Stimulated activated CD4-positive, alpha-beta T cell treated with anti-CD3 and anti-CD28 coated beads, Interleukin-2, amount 100 ng/mL, for 48 hours (primary cell): ENCODE data around the gene TNFRSF1B.

Experiments
- DNase-seq, 2 donors: peaks; one replicate each; pipeline ENCODE4 v3.0.0-alpha.2; 2020

Gene TNFRSF1B

DNA sequence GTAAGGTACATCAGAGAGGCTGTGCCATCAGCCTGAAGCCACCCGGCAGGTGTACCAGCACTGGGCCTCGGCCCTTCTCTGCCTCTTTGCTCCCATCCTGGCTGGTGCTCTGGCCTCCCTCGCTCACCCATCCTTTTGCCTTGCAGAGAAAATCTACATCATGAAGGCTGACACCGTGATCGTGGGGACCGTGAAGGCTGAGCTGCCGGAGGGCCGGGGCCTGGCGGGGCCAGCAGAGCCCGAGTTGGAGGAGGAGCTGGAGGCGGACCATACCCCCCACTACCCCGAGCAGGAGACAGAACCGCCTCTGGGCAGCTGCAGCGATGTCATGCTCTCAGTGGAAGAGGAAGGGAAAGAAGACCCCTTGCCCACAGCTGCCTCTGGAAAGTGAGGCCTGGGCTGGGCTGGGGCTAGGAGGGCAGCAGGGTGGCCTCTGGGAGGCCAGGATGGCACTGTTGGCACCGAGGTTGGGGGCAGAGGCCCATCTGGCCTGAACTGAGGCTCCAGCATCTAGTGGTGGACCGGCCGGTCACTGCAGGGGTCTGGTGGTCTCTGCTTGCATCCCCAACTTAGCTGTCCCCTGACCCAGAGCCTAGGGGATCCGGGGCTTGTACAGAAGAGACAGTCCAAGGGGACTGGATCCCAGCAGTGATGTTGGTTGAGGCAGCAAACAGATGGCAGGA, 24.5 kb upstream of the TNFRSF1B start:
- no peak for DNase-seq

DNA sequence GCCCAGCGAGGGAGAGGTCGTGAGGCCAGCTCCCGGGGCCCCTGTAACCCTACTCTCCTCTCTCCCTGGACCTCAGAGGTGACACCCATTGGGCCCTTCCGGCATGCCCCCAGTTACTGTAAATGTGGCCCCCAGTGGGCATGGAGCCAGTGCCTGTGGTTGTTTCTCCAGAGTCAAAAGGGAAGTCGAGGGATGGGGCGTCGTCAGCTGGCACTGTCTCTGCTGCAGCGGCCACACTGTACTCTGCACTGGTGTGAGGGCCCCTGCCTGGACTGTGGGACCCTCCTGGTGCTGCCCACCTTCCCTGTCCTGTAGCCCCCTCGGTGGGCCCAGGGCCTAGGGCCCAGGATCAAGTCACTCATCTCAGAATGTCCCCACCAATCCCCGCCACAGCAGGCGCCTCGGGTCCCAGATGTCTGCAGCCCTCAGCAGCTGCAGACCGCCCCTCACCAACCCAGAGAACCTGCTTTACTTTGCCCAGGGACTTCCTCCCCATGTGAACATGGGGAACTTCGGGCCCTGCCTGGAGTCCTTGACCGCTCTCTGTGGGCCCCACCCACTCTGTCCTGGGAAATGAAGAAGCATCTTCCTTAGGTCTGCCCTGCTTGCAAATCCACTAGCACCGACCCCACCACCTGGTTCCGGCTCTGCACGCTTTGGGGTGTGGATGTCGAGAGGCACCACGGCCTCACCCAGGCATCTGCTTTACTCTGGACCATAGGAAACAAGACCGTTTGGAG, 23.7 kb upstream of the TNFRSF1B start:
- no peak for DNase-seq

DNA sequence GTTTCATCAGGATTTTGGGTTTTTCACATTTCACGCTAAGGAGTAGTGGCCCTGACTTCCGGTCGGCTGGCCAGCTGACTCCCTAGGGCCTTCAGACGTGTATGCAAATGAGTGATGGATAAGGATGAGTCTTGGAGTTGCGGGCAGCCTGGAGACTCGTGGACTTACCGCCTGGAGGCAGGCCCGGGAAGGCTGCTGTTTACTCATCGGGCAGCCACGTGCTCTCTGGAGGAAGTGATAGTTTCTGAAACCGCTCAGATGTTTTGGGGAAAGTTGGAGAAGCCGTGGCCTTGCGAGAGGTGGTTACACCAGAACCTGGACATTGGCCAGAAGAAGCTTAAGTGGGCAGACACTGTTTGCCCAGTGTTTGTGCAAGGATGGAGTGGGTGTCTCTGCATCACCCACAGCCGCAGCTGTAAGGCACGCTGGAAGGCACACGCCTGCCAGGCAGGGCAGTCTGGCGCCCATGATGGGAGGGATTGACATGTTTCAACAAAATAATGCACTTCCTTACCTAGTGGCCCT, 23.1 kb upstream of the TNFRSF1B start:
- no peak for DNase-seq

- DNase-seq: no peak
These were observed 22.6 kb upstream of the TNFRSF1B start for GRCh38 chr1:12144236-12144635.

GRCh38 chr1:12144969-12145368, 21.8 kb upstream of the TNFRSF1B start:
- no peak for DNase-seq

DNA sequence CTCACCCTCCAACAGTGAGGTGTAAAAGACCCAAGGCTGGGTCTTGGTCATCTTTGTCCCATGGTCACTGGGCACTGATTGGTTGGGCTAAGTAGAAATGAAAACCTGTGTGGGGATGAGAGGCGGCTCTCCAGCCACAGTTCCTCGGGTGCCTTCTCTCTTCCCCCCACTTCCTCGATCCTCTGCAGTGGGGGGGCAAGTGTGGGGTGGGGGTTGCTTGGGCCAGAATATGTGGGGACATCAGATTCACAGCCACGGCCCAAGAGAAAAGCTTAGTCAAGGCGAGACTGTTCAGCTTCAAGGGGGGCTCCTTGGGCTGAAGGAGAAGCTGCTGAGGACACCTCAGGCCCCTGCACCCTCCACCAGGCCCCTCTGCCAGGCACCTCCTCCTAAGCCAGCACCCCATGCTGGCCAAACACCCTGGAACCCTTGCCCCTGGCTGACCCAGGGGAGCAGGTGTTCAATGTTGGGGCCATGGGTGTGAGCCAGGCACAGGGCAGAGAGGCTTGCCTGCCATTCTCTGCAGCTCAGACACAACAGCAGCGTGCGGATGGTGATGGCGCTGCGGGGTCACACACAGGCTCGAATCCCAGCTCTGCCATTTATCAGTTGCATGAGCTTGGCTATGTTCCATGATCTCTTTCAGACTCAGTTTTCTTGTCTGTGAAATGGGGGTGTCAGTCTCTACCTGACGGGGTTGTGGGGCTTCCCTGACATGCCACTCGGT, 21.0 kb upstream of the TNFRSF1B start:
- no peak for DNase-seq

- no peak for DNase-seq
These were observed 20.3 kb upstream of the TNFRSF1B start for GRCh38 chr1:12146343-12147112.

DNA sequence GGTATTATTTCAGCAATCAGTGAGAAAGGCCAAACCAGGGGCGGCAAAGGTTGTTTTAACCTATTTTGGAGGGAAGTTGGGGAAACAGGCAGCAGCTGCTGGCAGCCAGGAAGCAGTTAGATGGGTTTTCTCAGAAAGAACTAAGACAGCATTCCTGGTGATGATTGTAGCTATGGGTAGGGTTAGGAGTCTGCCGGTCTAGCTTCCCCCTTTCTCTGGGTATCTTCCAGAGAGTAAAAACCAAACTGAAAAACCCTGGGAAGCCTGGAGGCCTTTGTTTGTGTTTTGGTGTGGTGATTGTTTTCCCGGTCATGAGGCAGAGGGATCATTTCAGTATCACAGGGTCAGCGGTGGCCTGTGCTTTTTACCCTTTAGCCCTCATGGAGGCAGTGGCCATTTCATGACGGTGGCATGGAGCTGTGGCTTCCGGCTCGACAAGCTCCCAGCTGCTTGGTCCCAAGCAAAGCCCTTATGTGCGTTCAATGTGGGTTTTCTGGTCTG, 19.5 kb upstream of the TNFRSF1B start:
- DNase-seq: no peak

- no peak for DNase-seq
These were observed 18.4 kb upstream of the TNFRSF1B start for GRCh38 chr1:12148160-12148957.

GRCh38 chr1:12148958-12149790, 17.6 kb upstream of the TNFRSF1B start:
- DNase-seq: no peak

DNA sequence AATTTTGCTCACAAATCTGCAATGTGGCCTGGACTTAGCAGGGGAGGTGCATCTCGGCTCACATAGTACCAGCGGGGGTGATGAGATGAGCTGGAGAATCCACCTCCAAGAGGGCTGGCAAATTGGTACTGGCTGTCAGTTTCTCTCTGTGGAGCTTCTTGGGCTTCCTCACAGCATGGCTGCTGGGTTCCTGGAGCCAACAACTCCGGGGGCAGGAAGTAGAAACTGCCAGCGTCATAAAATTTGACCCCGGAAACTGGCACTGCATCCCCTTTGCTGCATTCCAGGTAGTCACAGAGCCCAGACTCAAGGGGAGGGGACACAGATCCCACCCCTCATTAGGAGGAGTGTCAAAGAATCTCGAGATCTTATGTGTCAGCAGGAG, 17.0 kb upstream of the TNFRSF1B start:
- no peak for DNase-seq

DNA sequence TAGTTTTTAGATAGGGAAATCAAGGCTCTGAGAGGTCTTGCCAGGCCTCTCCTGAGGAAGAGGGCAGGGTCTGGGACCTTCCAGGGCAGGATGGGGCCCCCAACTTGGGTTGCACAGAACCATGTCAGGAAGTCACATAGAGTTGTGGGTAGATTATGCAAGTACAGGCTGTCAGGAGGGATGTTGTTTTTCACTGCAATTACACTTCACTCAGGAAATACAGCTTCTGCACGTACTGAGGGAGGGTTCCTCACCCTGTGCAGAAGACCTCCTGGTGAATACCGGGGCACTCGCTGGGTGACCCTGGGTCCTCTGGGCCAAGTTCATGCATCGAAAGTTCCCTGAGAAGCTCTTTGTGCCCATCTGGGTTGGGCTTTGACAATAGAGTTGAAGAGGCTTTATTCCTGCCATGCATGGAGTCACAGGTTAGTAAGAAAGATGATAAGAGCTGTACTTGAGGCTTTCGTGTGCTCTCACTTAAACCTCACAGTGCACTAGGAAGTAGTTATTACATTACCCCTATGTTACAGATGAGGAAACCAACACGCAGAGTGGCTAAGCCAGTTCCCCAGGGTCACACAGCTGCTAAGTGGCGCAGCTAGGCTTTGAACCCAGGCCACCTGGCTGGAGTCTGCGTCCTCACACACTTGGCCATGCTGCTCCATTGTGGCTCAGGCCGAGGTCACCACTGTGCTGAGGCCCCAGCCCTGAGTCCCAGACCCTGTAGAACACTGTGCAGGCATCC, 16.2 kb upstream of the TNFRSF1B start:
- no peak for DNase-seq

DNA sequence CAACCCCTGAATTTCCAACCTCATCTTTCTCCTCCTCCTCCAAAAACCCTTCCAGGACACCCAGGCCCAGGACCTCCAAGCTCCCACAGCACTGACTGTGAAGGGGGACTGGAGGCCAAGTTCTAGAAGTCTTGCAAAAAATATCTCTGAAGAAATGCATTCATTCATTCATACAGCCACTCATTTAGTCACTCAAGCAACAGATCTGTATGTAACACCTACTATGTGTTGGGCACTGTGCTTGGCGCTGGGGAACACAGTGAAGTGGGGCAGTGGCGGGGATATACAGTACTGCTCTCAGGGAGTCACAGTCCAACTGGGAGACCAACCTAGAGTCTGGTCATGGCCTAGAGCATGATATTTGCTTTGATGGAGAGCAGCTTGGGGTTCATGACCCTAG, 15.3 kb upstream of the TNFRSF1B start:
- no peak for DNase-seq

DNA sequence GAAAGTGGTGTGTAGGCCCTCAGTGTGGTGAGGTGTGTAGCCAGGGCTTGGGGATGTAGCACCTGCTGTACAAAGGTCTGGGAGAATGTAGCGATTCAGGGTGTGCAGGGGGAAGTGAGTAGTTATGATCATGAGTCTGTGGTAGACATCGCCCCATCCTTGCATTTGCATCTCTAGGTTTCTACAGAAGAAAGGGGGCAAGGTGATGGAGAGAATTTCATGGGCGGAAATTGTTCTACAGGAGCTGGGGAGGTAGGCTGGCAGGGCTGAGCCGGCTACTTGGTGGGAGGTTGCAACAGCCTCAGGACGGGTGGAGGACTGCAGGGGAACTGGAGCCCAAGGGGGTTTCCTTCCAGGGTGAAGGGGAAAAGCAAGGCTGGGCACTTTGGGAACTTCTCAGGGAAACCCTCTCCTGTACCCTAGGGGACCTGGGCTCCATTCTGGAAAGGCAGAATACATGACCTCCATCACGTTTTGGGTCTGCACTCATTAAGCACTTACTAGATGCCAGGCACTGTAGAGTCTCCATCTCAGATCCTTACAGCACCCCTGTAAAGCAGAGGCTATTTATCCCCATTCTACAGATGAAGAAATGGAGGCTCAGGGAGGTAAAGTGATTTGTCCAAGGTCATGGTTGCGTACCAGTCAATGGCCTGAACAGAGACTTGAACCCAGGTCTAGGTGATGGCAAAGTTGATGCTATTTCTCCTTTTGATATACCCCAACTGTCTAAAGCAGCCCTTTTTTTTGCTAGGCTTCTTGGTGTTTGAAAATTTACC, 14.5 kb upstream of the TNFRSF1B start:
- DNase-seq: no peak

DNA sequence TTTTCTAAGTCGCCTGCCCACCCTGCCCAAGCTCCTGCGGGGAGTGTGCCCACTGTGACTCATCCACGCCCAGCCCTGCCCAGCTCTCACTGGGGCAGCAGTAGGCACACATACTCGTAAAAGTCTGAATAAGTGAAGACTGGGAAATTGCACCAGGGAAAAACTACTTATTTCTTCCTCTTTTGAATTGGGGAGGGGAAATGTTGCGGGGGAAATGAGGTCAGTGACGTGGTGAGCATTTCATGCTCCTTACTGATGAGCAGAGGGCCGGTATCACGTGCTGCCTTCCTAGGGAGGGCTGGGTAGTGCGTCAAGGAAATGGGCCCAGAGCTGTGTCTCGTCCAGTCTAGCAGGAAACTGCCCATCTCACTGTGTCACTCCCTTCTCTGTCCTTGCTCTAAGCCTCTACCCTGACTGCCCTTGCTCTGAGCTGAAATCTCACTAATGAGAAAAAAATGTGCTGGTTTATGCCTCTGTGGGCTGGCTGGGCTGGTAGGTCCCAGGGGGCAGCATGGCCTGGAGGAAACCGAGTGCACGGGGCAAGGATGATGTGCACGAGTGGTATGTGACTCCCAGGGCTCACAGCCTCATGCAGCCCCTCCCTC, 13.5 kb upstream of the TNFRSF1B start:
- DNase-seq: no peak

DNA sequence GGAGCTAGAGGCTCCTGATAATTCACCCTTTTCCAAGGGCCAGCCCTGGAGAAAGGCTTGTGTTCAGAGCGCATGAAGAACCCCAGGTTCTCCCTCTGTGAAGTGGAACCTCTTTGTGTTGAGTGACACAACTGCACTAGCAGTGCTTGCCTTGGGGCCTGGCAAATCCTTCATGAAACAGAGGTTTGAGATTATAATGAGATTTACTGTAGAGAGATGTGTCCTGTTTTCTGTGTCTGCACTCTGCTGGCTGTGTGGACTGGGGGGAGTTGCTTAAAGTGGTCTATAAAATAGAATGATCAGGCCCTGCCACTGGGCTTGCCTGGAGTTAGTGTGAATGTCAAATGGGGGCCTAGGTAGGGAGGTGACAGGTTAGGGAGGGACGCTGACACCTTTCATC, 11.5 kb upstream of the TNFRSF1B start:
- no peak for DNase-seq

DNA sequence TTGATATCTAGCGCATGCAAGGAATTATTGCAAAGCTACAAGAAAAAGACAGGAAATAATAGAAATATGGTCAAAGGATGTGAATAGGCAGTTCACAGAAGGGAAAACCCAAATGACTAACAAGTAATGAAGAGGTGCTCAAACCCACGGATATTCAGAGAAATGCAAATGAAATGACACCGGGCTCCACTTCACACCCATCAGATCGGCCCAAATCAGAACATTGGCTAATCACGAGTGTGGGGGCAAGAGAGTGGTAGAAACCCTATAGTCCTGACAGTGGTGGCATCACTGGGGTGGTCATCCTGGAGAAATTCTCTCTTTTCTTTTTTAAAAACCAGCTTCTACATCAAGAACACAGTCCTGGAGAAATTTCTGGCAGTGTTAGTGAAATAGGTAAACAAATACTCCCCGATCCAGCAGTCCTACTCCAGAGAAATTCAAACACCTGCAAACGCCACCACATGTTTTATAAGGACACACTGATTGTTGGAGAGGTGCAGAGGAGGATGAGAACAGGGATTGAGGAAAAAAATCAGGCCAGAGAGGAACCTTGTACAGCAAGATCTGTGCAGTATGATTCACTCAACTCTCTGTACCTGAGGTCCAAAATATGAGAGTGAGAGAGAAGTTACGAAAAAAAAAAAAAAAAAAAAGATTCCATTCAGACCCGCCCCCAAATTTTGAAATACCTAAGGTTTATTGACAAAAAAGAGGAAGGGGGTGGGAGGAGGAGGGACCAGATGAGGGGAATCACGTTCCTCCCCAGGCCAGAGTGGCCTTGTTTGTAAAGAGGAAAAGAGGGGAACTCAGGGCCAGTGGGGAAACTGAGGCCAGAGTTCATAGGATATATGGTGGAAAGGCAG, 9.2 kb upstream of the TNFRSF1B start:
- no peak for DNase-seq
